GM21786 (cell line): ENCODE data around the gene TIMMDC1.
"Not testable (repeated sequence)": the region's sequence is repeated elsewhere in the genome, so short reads cannot be mapped to it uniquely, and the experiment has no call there.

Experiments
- ATAC-seq: cut with Tn5 transposase; IDR thresholded peaks from one replicate; pipeline ENCODE4 v1.9.1; 2021; ENCODE audit not compliant: unreplicated experiment

Gene TIMMDC1

DNA sequence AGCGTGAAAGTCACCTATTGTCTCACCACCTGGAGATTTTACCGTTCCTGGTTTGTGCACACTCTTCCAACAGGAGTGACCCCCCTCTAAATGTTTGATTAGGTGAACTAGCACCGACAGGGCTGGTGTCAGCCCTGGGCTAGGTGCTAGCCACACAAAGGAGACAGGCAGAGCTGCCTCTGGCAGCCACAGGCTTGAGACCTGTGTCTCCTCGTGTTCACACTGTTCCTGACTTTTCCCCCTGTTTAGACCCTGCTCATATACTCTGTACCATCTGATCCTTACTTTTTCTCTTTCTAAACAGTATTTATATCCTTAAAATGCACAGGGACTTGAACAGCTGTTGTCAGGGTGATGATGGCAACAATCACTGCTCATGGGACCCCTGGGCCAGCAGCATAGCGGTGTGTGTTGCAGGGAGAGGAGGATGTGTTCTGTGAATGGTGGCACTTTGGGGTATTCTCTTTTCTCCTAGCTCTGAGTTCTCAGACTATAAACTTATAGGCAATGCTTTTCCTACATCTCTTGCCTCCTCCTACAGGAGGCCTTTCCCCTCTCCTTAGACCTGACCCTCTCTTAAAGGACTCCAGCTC lies 55.6 kb downstream of the TIMMDC1 start:
- no peak for ATAC-seq

DNA sequence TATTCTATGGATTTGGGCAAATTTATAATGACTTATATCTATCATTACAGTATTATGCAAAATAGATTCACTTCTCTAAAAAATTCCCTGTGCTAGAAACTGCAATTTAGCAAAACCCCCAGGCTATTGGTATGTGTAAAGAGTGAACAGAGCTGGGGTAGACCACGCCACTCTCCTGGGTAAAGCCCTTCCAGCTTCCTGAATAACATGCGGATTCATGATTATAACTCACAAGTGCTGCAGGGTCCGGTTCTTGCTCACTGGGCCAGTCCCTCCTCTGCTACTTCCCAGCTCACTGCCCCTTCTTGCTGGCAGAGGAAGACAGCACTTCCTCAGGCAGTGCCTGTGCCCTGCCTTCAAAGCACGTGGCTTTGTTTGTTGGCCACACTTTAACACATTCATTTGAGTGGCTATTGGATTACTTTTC lies 57.0 kb downstream of the TIMMDC1 start:
- ATAC-seq: no peak

DNA sequence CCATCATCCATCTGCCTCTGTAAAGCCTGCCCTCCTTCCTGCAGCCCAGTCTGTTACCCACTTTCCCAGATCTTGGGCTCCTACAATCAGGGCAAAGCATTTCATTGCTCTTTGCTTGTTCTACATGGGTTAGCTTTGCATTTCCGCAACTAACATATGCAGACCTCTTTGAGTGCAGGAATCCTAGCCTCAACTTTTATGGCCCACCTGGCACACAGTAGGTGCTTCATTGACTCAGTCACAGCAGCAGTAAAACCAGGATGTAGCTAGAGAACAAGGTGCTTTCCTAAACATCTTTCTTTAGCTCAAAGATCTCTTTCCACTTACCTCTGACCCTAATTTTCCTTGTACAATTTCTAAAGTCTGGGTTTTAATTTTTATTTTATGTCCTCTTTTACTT lies 57.6 kb downstream of the TIMMDC1 start:
- no peak for ATAC-seq

DNA sequence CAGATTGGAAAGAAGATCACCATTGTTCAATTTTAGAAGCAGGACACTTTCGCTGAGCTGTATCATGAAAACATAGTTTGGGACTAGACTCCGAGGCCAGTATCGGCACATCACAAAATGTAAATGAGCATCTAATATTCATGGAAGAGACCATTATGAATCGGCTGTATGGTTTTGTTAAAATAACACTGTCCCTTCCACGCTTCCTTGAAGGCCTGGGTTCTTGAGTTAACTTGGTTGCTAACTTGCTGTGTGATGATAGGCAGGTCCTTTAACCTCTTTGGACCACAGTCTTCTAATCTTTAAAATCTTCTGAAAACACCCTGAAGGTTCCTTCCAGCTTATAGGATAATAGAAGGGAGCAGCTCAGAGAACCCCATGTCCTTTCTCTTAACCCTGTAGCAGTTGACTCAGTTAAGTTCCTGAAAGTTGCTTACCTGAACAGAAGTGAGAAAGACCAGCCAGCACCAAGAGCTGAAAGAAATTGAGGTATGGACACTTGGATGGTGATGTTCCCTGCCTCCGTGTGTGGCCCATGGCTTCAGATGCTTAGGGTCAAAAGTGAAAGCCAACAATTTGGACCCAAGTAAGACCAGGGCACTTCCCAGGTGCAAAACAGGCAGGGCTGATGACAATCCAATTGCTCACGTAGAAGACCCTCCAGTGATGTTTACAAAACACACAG lies 59.0 kb downstream of the TIMMDC1 start:
- ATAC-seq: no peak

DNA sequence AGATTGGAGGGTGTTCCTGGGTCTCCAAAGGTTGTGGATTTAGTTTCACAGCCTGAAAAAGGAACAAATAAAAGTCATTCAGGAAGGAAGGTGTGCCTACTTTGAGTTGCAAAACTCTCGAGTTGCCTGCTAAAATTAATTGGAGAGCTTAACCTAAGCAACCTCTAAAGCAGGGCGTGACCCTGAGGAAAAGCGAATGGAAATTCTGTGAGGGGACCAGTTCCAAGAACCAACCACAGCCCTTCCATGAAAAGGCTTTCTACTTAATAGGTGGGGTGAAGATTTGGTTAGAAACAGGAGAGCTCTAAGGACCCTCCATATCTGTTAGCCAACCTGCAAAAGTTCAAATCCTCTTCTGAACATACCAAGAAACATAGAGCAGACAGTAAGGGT lies 59.5 kb downstream of the TIMMDC1 start:
- no peak for ATAC-seq

DNA sequence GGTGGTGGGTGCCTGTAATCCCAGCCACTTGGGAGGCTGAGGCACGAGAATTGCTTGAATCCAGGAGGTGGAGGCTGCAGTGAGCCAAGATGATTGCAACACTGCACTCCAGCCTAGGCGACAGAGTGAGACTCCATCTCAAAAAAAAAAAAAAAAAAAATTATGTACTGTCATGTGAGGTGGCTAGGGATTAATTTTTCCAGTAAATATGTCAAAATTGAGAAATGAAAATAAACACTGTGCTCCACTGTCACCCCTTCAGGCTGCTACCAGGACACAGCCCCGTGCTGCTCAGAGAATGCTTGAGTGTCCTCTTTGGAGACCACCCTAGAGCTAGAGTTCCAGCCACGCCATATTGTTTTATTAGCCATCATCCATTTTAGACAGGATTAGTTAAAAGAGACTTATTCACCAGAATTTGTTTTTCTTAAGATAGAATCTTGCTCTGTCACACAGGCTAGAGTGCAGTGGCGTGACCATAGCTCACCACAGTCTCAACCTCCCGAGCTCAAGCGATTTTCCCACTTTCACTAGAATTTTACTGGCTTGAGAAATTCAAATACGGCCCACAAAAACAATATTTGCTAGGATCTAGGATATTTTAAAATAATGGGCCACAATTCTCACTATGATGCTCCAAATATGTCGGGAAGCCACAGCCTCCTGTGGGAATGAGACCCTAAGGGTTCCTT lies 60.4 kb downstream of the TIMMDC1 start:
- no peak for ATAC-seq

DNA sequence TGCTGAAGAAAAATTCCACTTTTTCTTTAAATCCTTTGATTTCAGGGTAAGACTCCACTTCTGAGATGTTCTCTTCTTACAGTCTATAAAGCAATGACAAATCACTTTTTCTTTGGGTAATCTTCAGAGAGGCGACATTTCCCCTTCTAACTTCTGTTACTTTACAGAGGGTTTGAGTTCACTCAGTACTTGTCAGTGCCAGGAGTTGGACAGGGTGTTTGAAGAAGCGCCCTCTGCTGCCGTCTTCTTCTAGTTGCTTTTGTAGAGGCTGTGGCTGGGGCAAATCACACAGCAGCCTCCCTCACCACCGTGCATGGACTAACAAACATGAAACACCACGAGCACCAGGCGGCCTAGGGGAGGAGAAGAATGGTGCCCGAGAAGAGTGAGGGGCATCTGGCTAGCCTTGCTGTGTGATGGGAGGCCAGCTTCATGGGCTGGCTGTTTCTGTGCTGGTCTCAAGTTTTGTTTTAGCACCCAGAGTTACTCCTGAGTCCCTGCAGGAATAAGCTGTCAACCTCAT lies 61.2 kb downstream of the TIMMDC1 start, which contains the start of gene CD80:
CD80 (minus strand) TSS at position 174 of the 523 bp plus-strand sequence. CDS start 1,886 bp downstream, outside the sequence.
- peak; percentile 43 for ATAC-seq

DNA sequence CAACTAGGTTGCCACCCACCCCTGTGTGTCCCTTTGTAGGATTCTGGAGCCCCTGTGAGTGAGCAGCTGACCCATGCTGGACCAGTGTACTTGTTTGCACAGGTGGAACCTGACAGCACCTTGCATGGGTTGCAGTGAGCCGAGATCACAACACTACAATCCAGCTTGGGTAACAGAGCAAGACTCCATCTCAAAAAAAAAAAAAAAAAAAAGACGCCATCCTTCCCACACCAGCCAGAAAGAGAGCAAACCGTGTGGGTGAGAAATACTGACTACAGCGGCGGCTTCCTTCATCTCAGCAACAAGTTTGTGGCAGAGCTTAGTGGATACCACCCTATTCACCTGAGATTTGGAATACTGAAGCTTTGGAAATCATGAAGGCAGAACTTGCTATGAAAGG lies 61.8 kb downstream of the TIMMDC1 start:
- no peak for ATAC-seq

DNA sequence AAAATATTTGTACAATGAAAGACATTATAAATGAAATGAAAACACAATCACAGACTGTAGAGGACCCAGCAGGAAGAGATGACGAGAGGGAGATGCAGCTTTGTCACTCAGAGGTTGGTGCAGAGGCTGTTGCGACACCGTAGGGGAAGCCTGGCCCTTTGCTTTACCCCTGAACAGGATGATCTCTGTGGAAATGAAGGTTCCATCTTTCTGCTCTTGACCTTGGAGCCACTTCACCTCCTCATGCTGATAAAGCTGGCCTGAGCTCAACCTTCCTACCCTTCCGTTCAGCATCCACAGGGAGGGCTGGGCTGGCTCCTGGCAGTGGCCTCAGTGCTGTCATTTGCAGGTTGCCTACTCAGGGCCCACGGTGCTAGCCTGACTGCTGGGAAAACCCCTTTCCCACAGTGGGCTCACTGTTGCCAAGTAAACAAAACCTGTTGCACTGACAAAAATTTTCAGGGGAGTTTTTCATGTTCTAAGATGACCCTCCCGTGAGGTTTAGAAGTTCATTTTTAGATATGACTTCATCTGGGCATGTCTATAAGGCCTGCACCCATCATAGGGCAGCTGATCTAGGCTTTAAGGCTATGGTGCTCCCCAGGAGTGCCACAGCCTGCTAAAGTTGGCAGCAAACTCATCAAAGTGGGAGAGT lies 64.1 kb downstream of the TIMMDC1 start:
- peak; percentile 75 for ATAC-seq

DNA sequence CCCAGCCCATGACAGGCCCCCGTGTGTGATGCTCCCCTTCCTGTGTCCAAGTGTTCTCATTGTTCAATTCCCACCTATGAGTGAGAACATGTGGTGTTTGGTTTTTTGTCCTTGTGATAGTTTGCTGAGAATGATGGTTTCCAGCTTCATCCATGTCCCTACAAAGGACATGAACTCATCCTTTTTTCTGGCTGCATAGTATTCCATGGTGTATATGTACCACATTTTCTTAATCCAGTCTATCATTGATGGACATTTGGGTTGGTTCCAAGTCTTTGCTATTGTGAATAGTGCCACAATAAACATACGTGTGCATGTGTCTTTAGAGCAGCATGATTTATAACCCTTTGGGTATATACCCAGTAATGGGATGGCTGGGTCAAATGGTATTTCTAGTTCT lies 65.0 kb downstream of the TIMMDC1 start:
- not testable (repeated sequence) for ATAC-seq

DNA sequence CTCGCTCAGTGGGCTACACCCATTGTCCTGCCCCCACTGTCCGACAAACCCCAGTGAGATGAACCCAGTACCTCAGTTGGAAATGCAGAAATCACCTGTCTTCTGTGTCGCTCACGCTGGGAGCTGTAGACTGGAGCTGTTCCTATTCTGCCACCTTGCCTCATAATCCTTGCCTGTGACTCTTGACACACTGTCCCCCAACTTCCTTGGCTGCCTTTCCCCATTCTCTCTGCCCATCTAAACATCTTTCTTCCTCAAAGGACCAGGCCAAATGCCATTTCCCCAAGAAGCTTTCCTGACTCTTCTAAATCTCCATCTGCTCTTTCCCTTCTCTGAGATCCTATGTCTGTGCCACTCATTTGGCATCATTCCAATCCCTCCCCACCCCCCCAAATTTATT lies 70.8 kb downstream of the TIMMDC1 start:
- ATAC-seq: no peak

DNA sequence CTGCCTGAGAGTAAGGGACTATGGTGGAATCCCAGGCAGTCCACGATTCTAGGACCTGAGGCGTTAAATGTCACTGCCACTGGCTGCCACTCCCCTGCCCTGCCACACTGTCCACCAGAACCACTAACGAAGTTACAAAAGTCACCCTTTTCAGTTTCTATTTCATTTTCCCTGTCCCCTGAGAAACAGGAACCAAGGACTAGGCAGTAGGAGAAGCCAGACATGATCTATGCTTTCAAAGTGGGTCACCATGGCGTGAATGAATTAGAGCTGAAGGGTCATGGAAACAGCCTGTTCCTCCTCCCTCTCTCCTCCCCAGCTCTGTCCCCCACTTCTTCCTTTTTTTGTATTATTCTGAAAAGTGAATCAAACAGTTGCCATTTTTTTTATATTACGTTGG lies 71.9 kb downstream of the TIMMDC1 start:
- peak; percentile 82 for ATAC-seq

DNA sequence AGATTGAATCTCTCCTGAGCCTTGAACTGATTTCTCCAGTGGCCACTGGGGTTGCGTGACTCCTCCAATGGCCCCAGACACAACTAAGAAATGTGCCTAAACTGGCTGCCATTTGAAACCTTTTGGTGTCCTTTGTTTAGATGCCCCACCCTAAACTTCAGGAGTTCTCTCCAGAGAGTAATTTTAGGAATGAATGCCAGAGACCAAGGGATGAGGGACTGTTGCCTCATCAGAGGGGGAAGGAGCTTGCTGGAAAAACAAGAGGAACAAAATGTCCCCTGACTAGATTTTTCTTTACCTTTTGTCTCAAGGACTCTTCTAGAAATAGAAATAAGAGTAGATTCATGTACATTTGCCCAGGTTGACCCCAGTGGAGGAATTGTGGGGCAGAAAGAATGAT lies 72.9 kb downstream of the TIMMDC1 start:
- no peak for ATAC-seq

DNA sequence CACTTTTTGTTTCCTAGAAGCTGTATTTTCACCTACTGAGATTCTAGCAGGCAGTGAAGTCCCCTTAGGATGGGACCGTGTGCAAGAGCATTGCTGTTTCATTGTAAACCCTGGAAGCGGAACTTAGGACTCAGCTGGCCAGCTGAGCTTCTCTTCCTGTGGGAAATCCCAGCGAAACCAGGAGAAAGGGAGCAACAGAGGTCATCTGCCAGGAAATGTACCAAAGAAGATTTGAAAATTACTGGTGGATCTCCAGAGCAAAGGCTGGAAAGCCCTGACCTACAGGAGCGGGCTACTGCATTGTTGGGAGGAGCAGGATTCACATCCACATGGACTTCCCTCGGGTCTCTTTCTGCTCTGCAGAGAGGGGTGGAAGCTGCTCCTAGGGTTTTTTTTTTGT lies 73.3 kb downstream of the TIMMDC1 start:
- ATAC-seq: no peak
